Keratinocyte (primary cell): ENCODE measurements around the gene TOPAZ1. TPM values are rescaled to one million over a fixed set of nuclear protein-coding genes. Genes with fewer than 3 reads are reported as not detected.
A peak's percentile ranks its signal among the peaks of the same experiment; 100 is the strongest.

ENCODE experiments used
- DNase-seq: peaks from one replicate; pipeline ENCODE4 v3.0.0-alpha.2; 2011; ENCODE audit warnings: low read depth, missing footprints, low spot score
- FAIRE-seq: peaks from 2 replicates; lab custom pipeline; 2011; peaks lifted over from hg19 to GRCh38; lab: Jason Lieb, UNC
- H2AFZ ChIP-seq: 2 replicates; pipeline ENCODE4 v1.6.0; 2012; ENCODE audit warnings: low read length, control low read depth, inconsistent platforms; ENCODE audit not compliant: control insufficient read depth
- H3K27ac ChIP-seq: 2 replicates; pipeline ENCODE4 v1.5.1; 2011; ENCODE audit warnings: low read length; ENCODE audit not compliant: control insufficient read depth, insufficient read depth
- H3K27me3 ChIP-seq: 3 replicates; pipeline ENCODE4 v1.6.0; 2011; ENCODE audit warnings: low read length; ENCODE audit not compliant: control insufficient read depth, insufficient read depth; ENCODE audit errors: extremely low read depth
- H3K36me3 ChIP-seq, 2 experiments: 2 replicates in 1 of 2; 3 replicates in 1 of 2; pipeline ENCODE4 v1.5.1; 2011; ENCODE audit warnings: low read length in 2 of 2, mild to moderate bottlenecking in 1 of 2; ENCODE audit not compliant: control insufficient read depth in 2 of 2, insufficient read depth in 2 of 2; ENCODE audit errors: extremely low read depth in 1 of 2
- H3K4me1 ChIP-seq: 3 replicates; pipeline ENCODE4 v1.5.1; 2011; ENCODE audit warnings: low read length; ENCODE audit not compliant: control insufficient read depth, insufficient read depth; ENCODE audit errors: extremely low read depth
- H3K4me2 ChIP-seq: 3 replicates; pipeline ENCODE4 v1.6.0; 2011; ENCODE audit warnings: low read depth, low read length; ENCODE audit not compliant: control insufficient read depth, insufficient read depth; ENCODE audit errors: extremely low read depth
- H3K4me3 ChIP-seq, 3 experiments: fragments of 200-600 bp in 1 of 3; sonication (generic) in 1 of 3; 2 replicates in 2 of 3; 3 replicates in 1 of 3; pipeline ENCODE4 v1.5.1; 2011 to 2016; ENCODE audit warnings: low read length in 3 of 3, mild to moderate bottlenecking in 3 of 3, control low read depth in 2 of 3, inconsistent platforms in 1 of 3, low read depth in 1 of 3, mixed read lengths in 1 of 3, mixed run types in 1 of 3, moderate library complexity in 1 of 3; ENCODE audit not compliant: control insufficient read depth in 2 of 3, insufficient read depth in 2 of 3; ENCODE audit errors: extremely low read depth in 1 of 3
- H3K79me2 ChIP-seq: 2 replicates; pipeline ENCODE4 v1.6.0; 2012; ENCODE audit warnings: low read length; ENCODE audit not compliant: control insufficient read depth, insufficient read depth
- H3K9ac ChIP-seq: 3 replicates; pipeline ENCODE4 v1.6.0; 2011; ENCODE audit warnings: low read length; ENCODE audit not compliant: control insufficient read depth, insufficient read depth; ENCODE audit errors: extremely low read depth
- H3K9me1 ChIP-seq: 3 replicates; pipeline ENCODE4 v1.6.0; 2011; ENCODE audit warnings: low read length; ENCODE audit not compliant: control insufficient read depth, insufficient read depth; ENCODE audit errors: extremely low read depth
- H3K9me3 ChIP-seq: 2 replicates; pipeline ENCODE4 v1.5.1; 2012; ENCODE audit warnings: low read depth, low read length; ENCODE audit not compliant: control insufficient read depth
- H4K20me1 ChIP-seq: 3 replicates; pipeline ENCODE4 v1.6.0; 2011; ENCODE audit warnings: low read length; ENCODE audit not compliant: control insufficient read depth, insufficient read depth; ENCODE audit errors: extremely low read depth
- CTCF ChIP-seq, 3 experiments: IDR thresholded peaks in 1 of 3; conservative IDR thresholded peaks in 1 of 3; optimal IDR thresholded peaks in 1 of 3; 2 replicates in 2 of 3; 3 replicates in 1 of 3; pipeline versions ENCODE3 to v1.5.1; 2011; ENCODE audit warnings: low read length in 3 of 3, mild to moderate bottlenecking in 3 of 3, moderate library complexity in 2 of 3, control low read depth in 1 of 3, inconsistent platforms in 1 of 3; ENCODE audit not compliant: insufficient read depth in 2 of 3; ENCODE audit errors: extremely low read depth in 1 of 3
- EZH2 ChIP-seq: IDR thresholded peaks from one replicate; pipeline ENCODE4 v1.6.1; 2012; ENCODE audit warnings: inconsistent platforms, mild to moderate bottlenecking, low read length, moderate library complexity
- dilution Hi-C: fragments of 300-500 bp; cut with MboI; formaldehyde crosslinking; loops from one replicate; pipeline ENCODE4 v1.7.0; 2020; ENCODE audit warnings: low sequenced_read_pairs; ENCODE audit not compliant: extremely low pct_ligation_motif_present
- polyA plus RNA-seq, 5 experiments: library from polyadenylated mRNA; depleted of rRNA in 3 of 5; stranded (reverse) in 3 of 5; stranded (forward) in 1 of 5; unstranded in 1 of 5; fragments of >200 nt; gene quantifications; 1 replicate in 1 of 5; 2 replicates in 3 of 5; 3 replicates in 1 of 5; pipeline versions ENCODE4 v1.2.1 to v1.2.3, GENCODE V29; 2011 to 2012; ENCODE audit warnings: missing spikeins in 2 of 5, low read depth in 1 of 5, low replicate concordance in 1 of 5

The TOPAZ1 gene
- polyA plus RNA-seq, 1 donor (not counting 4 experiments of a cell fraction or from before 2014, with no cell fraction given), result not detected

GRCh38 chr3:44208086-44208485 lies 33.6 kb upstream of the TOPAZ1 start:
- Histone ChIP-seq H3K79me2 (no peaks in the 10 kb centered on the region), H3K27me3 (no peaks in the 10 kb centered on the region), H3K9me1 (no peaks in the 10 kb centered on the region), H2AFZ (no peak overlapping the region), H3K36me3 (no peaks in the 10 kb centered on the region), H3K4me3 (peak overlapping the region in 1 of 3 experiments; percentile 36), H4K20me1 (no peaks in the 10 kb centered on the region), H3K9ac (no peak overlapping the region), H3K4me1 (peaks cover 20% of the 10 kb centered on the region), H3K27ac (no peak overlapping the region), H3K9me3 (no peaks in the 10 kb centered on the region), H3K4me2 (peak overlapping the region; percentile 49)
- dilution Hi-C loops, result no loop called here
- TF ChIP-seq EZH2, result no peak
- no peak for TF ChIP-seq CTCF (optimal IDR thresholded peaks at IDR 0.05 in 1 of 3, IDR thresholded peaks at IDR 0.05 in 1 of 3, conservative IDR thresholded peaks at IDR 0.05 in 1 of 3; ENCODE audit: extremely low read depth in 1 of 3, insufficient read depth in 2 of 3, low read length in 3 of 3)
- FAIRE-seq, result no peak
- DNase-seq, result no peak

GRCh38 chr3:44208568-44208967 lies 33.1 kb upstream of the TOPAZ1 start:
- DNase-seq, result no peak
- peak; percentile 87 for FAIRE-seq

More at GRCh38 chr3:44208568-44208967, 33.1 kb upstream of the TOPAZ1 start:
- Histone ChIP-seq H3K4me1 (peaks cover 20% of the 10 kb centered on the region), H3K4me3 (peak overlapping the region in 1 of 3 experiments; percentile 36), H3K27ac (no peak overlapping the region), H3K9ac (no peak overlapping the region), H3K79me2 (no peaks in the 10 kb centered on the region), H3K36me3 (no peaks in the 10 kb centered on the region), H3K4me2 (peak overlapping the region; percentile 49), H3K9me3 (no peaks in the 10 kb centered on the region), H3K9me1 (no peaks in the 10 kb centered on the region), H2AFZ (no peak overlapping the region), H4K20me1 (no peaks in the 10 kb centered on the region), H3K27me3 (no peaks in the 10 kb centered on the region)
- dilution Hi-C loops, result no loop called here
- TF ChIP-seq EZH2 (no peak), CTCF (optimal IDR thresholded peaks at IDR 0.05 in 1 of 3, IDR thresholded peaks at IDR 0.05 in 1 of 3, conservative IDR thresholded peaks at IDR 0.05 in 1 of 3; ENCODE audit: extremely low read depth in 1 of 3, insufficient read depth in 2 of 3, low read length in 3 of 3) (no peak)
